K562 (cell line): ENCODE data around the gene ADAMTS10.

Source experiments
- ARHGAP35 ChIP-seq: fragments of 450-650 bp; IDR thresholded peaks from 2 replicates; pipeline ENCODE4 v1.6.1; 2018; ENCODE audit not compliant: partially characterized antibody
- ETS1 ChIP-seq: conservative IDR thresholded peaks from 2 replicates; pipeline ENCODE4 v1.6.1; 2011; ENCODE audit warnings: low read depth, mild to moderate bottlenecking, low read length; ENCODE audit not compliant: control insufficient read depth
- NFYB ChIP-seq: IDR thresholded peaks from 2 replicates; pipeline ENCODE4 v1.6.1; 2011; ENCODE audit warnings: mild to moderate bottlenecking, moderate library complexity; ENCODE audit not compliant: insufficient read length; ENCODE audit errors: extremely low read depth
- NKRF ChIP-seq: fragments of 450-650 bp; IDR thresholded peaks from 2 replicates; pipeline ENCODE4 v1.6.1; 2016; ENCODE audit warnings: borderline replicate concordance
- SLC30A9 ChIP-seq: fragments of 250-450 bp; sonication (Bioruptor Pico); IDR thresholded peaks from 2 replicates; pipeline ENCODE4 v1.8.0; 2022; ENCODE audit warnings: mild to moderate bottlenecking, moderate library complexity
- SMARCE1 ChIP-seq: fragments of 450-650 bp; IDR thresholded peaks from 2 replicates; pipeline ENCODE4 v1.7.1; 2016; ENCODE audit warnings: mild to moderate bottlenecking
- STAG1 ChIP-seq: sonication (generic); formaldehyde crosslinking; IDR thresholded peaks from 2 replicates; pipeline ENCODE4 v1.5.0; 2020; ENCODE audit warnings: missing genetic modification reagents, borderline replicate concordance
- TAF7 ChIP-seq: fragments of 450-650 bp; IDR thresholded peaks from 2 replicates; pipeline ENCODE4 v1.6.1; 2016; ENCODE audit warnings: missing genetic modification characterization, missing compliant biosample characterization
- TEAD4 ChIP-seq, 2 experiments: sonication (generic) in 1 of 2; formaldehyde crosslinking in 1 of 2; IDR thresholded peaks; 2 replicates each; pipeline versions ENCODE4 v1.6.1 to v1.8.0; 2012 to 2022; ENCODE audit warnings: borderline replicate concordance in 1 of 2, inconsistent platforms in 1 of 2, low read length in 1 of 2, mild to moderate bottlenecking in 1 of 2, missing genetic modification reagents in 1 of 2
- ZNF121 ChIP-seq: sonication (generic); formaldehyde crosslinking; conservative IDR thresholded peaks from 2 replicates; pipeline ENCODE4 v1.8.0; 2022; ENCODE audit warnings: missing genetic modification reagents
- ZNF274 ChIP-seq: IDR thresholded peaks from 2 replicates; pipeline ENCODE4 v1.6.1; 2011; ENCODE audit warnings: low read depth, mild to moderate bottlenecking, low read length, moderate library complexity, borderline replicate concordance

GRCh38 chr19:8640402-8641004, 30.0 kb upstream of the ADAMTS10 start:
- TF ChIP-seq SLC30A9 (CRISPR knock-in tag) (no peak), ETS1 (no peak), ARHGAP35 (no peak), NKRF (no peak), ZNF274 (no peak), TAF7 (tag) (no peak), SMARCE1 (no peak), STAG1 (CRISPR knock-in tag) (no peak), NFYB (no peak), ZNF121 (CRISPR knock-in tag) (no peak), TEAD4 (IDR thresholded peaks at IDR 0.05; ENCODE audit: low read length) (no peak), TEAD4 (CRISPR knock-in tag; IDR thresholded peaks at IDR 0.05; ENCODE audit: borderline replicate concordance) (no peak)
